Peyer's patch (tissue), 4 donors: ENCODE results near the gene KCNT1.

Source experiments
- CTCF ChIP-seq, 6 experiments: fragments of 450-650 bp in 4 of 6; fragments of 200-600 bp in 2 of 6; sonication (generic) in 1 of 6; IDR thresholded peaks; one replicate each; pipeline ENCODE4 v1.5.1; 2017 to 2019; ENCODE audit warnings: antibody characterized with exemption in 6 of 6, mild to moderate bottlenecking in 3 of 6, moderate library complexity in 1 of 6
- POLR2A ChIP-seq, 2 donors: fragments of 450-650 bp; IDR thresholded peaks; one replicate each; pipeline ENCODE4 v1.5.1; 2017; ENCODE audit warnings: antibody characterized with exemption in 2 of 2, mild to moderate bottlenecking in 2 of 2, moderate library complexity in 2 of 2

GRCh38 chr9:135728436-135729110 lies 26.6 kb downstream of the KCNT1 start:
- TF ChIP-seq CTCF (IDR thresholded peaks at IDR 0.05) (no peak), POLR2A (IDR thresholded peaks at IDR 0.05) (no peak)
